H1 (cell line): ENCODE data around the gene SLC5A2. TPM values are rescaled to one million over a fixed set of nuclear protein-coding genes. Genes with fewer than 3 reads are reported as not detected.

ENCODE experiments used
- CTCF ChIA-PET: fragments of 300-600 bp; sonication (Branson Sonifier 250); formaldehyde crosslinking; loops from one replicate; lab custom pipeline; 2021; ENCODE audit not compliant: partially characterized antibody; lab: Charles Lee
- POLR2A ChIA-PET: fragments of 300-600 bp; sonication (Branson Sonifier 250); formaldehyde crosslinking; loops from one replicate; lab custom pipeline; 2021; ENCODE audit warnings: inconsistent platforms; ENCODE audit not compliant: partially characterized antibody; lab: Charles Lee
- DNase-seq, 2 experiments: peaks; one replicate each; pipeline versions ENCODE4 v3.0.0 to v3.0.0-alpha.2; 2010 to 2022; ENCODE audit warnings: low spot score in 2 of 2, low read depth in 1 of 2, mixed read lengths in 1 of 2
- FAIRE-seq: peaks from 2 replicates; lab custom pipeline; 2011; peaks lifted over from hg19 to GRCh38; lab: Jason Lieb, UNC
- H2AFZ ChIP-seq: 2 replicates; pipeline ENCODE4 v1.8.1; 2012; ENCODE audit warnings: low read length, inconsistent platforms
- H2AK5ac ChIP-seq: 2 replicates; pipeline ENCODE4 v1.6.1; 2013; ENCODE audit warnings: low read depth, low read length
- H2BK120ac ChIP-seq: replicated peaks from 2 replicates; pipeline ENCODE3; 2013; ENCODE audit warnings: low read depth, low read length, inconsistent platforms
- H2BK12ac ChIP-seq: 2 replicates; pipeline ENCODE4 v1.6.1; 2013; ENCODE audit warnings: low read depth, low read length
- H2BK15ac ChIP-seq: 2 replicates; pipeline ENCODE4 v1.6.1; 2013; ENCODE audit warnings: low read length
- H2BK20ac ChIP-seq: 2 replicates; pipeline ENCODE4 v1.6.1; 2013; ENCODE audit warnings: low read length
- H2BK5ac ChIP-seq: 2 replicates; pipeline ENCODE4 v1.6.1; 2013; ENCODE audit warnings: low read depth, low read length
- H3K14ac ChIP-seq: 2 replicates; pipeline ENCODE4 v1.6.1; 2013; ENCODE audit warnings: inconsistent platforms; ENCODE audit not compliant: insufficient read length
- H3K18ac ChIP-seq: 2 replicates; pipeline ENCODE4 v1.6.1; 2013; ENCODE audit warnings: low read length; ENCODE audit errors: extremely low read depth
- H3K23ac ChIP-seq: 2 replicates; pipeline ENCODE4 v1.6.1; 2013; ENCODE audit warnings: inconsistent platforms; ENCODE audit not compliant: insufficient read length
- H3K23me2 ChIP-seq: 2 replicates; pipeline ENCODE4 v1.6.1; 2013; ENCODE audit warnings: low read depth, low read length
- H3K27ac ChIP-seq: 2 replicates; pipeline ENCODE4 v1.6.1; 2011; ENCODE audit warnings: low read depth, low read length, inconsistent platforms
- H3K27me3 ChIP-seq, 4 experiments: replicated peaks in 1 of 4; 1 replicate in 1 of 4; 2 replicates in 3 of 4; pipeline versions ENCODE4 v1.6.1 to v1.8.1; 2011 to 2013; ENCODE audit warnings: low read length in 3 of 4, mild to moderate bottlenecking in 3 of 4, inconsistent platforms in 2 of 4, mixed read lengths in 2 of 4, moderate library complexity in 1 of 4; ENCODE audit not compliant: control insufficient read depth in 3 of 4, insufficient read depth in 3 of 4; ENCODE audit errors: extremely low read depth in 1 of 4
- H3K36me3 ChIP-seq, 4 experiments: 2 replicates each; pipeline versions ENCODE4 v1.6.1 to v1.8.1; 2011 to 2013; ENCODE audit warnings: mild to moderate bottlenecking in 4 of 4, low read length in 3 of 4, moderate library complexity in 2 of 4, control low read depth in 1 of 4, inconsistent platforms in 1 of 4; ENCODE audit not compliant: insufficient read depth in 4 of 4, control insufficient read depth in 2 of 4
- H3K4ac ChIP-seq: replicated peaks from 2 replicates; pipeline ENCODE3; 2013; ENCODE audit warnings: low read length, low read depth, mixed read lengths, inconsistent platforms; ENCODE audit not compliant: insufficient read length
- H3K4me1 ChIP-seq, 4 experiments: replicated peaks in 1 of 4; 1 replicate in 1 of 4; 2 replicates in 3 of 4; pipeline versions ENCODE4 v1.6.1 to v1.8.1; 2011 to 2013; ENCODE audit warnings: low read length in 3 of 4, inconsistent platforms in 2 of 4, mixed read lengths in 1 of 4; ENCODE audit not compliant: insufficient read depth in 4 of 4, control insufficient read depth in 3 of 4
- H3K4me2 ChIP-seq, 2 experiments: 2 replicates each; pipeline versions ENCODE4 v1.6.1 to v1.8.1; 2011 to 2013; ENCODE audit warnings: low read depth in 2 of 2, low read length in 2 of 2, control low read depth in 1 of 2, inconsistent platforms in 1 of 2, mild to moderate bottlenecking in 1 of 2; ENCODE audit not compliant: insufficient read depth in 1 of 2
- H3K4me3 ChIP-seq, 4 experiments: fragments of 200-600, 300-600 bp in 1 of 4; sonication (generic), shearing (Covaris generic), sonication (Bioruptor Twin) in 1 of 4; 2 replicates each; pipeline versions ENCODE4 v1.5.1 to v1.8.1; 2011 to 2016; ENCODE audit warnings: low read length in 4 of 4, low read depth in 3 of 4, control low read depth in 2 of 4, inconsistent platforms in 2 of 4, mild to moderate bottlenecking in 2 of 4, mixed read lengths in 1 of 4, moderate library complexity in 1 of 4; ENCODE audit not compliant: insufficient read depth in 2 of 4; ENCODE audit errors: extremely low read depth in 1 of 4
- H3K56ac ChIP-seq: replicated peaks from 2 replicates; pipeline ENCODE3; 2013; ENCODE audit warnings: low read depth, mild to moderate bottlenecking, mixed read lengths, low read length, inconsistent platforms; ENCODE audit not compliant: insufficient read length
- H3K79me1 ChIP-seq: 2 replicates; pipeline ENCODE4 v1.6.1; 2013; ENCODE audit warnings: low read depth, low read length, control low read depth
- H3K79me2 ChIP-seq, 2 experiments: 2 replicates each; pipeline versions ENCODE4 v1.6.1 to v1.8.1; 2012 to 2013; ENCODE audit warnings: low read length in 2 of 2, mild to moderate bottlenecking in 2 of 2, inconsistent platforms in 1 of 2; ENCODE audit not compliant: insufficient read depth in 2 of 2, control insufficient read depth in 1 of 2
- H3K9ac ChIP-seq, 4 experiments: replicated peaks in 1 of 4; 1 replicate in 1 of 4; 2 replicates in 3 of 4; pipeline versions ENCODE4 v1.6.1 to v1.8.1; 2011 to 2013; ENCODE audit warnings: low read depth in 3 of 4, low read length in 3 of 4, control low read depth in 2 of 4, mild to moderate bottlenecking in 2 of 4, moderate library complexity in 2 of 4, inconsistent platforms in 1 of 4; ENCODE audit errors: extremely low read depth in 1 of 4
- H3K9me3 ChIP-seq, 2 experiments: 2 replicates each; pipeline versions ENCODE4 v1.6.1 to v1.8.1; 2012 to 2013; ENCODE audit warnings: mild to moderate bottlenecking in 2 of 2, moderate library complexity in 2 of 2, control low read depth in 1 of 2, inconsistent platforms in 1 of 2, low read depth in 1 of 2, low read length in 1 of 2, mixed read lengths in 1 of 2; ENCODE audit not compliant: insufficient read depth in 2 of 2
- H4K20me1 ChIP-seq, 2 experiments: replicated peaks in 1 of 2; 2 replicates each; pipeline versions ENCODE3 to v1.8.1; 2011 to 2013; ENCODE audit warnings: inconsistent platforms in 2 of 2, low read length in 2 of 2, mild to moderate bottlenecking in 1 of 2; ENCODE audit not compliant: insufficient read depth in 2 of 2, control insufficient read depth in 1 of 2
- H4K5ac ChIP-seq: 2 replicates; pipeline ENCODE4 v1.6.1; 2013; ENCODE audit warnings: low read length, low read depth, mixed read lengths, inconsistent platforms; ENCODE audit not compliant: insufficient read length
- H4K8ac ChIP-seq: 2 replicates; pipeline ENCODE4 v1.8.0; 2013; ENCODE audit warnings: mild to moderate bottlenecking, moderate library complexity, low read length, inconsistent platforms; ENCODE audit not compliant: insufficient read depth; ENCODE audit errors: extremely low read depth
- H4K91ac ChIP-seq: replicated peaks from 2 replicates; pipeline ENCODE3; 2013; ENCODE audit warnings: low read length, mixed read lengths, inconsistent platforms; ENCODE audit not compliant: insufficient read length
- CTCF ChIP-seq, 3 experiments: IDR thresholded peaks; 1 replicate in 2 of 3; 2 replicates in 1 of 3; pipeline versions ENCODE4 v1.5.1 to v1.6.1; 2011; ENCODE audit warnings: low read length in 3 of 3, mild to moderate bottlenecking in 3 of 3, inconsistent platforms in 2 of 3, low read depth in 1 of 3, moderate library complexity in 1 of 3; ENCODE audit not compliant: insufficient read depth in 1 of 3; ENCODE audit errors: control extremely low read depth in 1 of 3
- MAFK ChIP-seq: IDR thresholded peaks from 2 replicates; pipeline ENCODE4 v1.6.1; 2012; ENCODE audit warnings: low read depth, mild to moderate bottlenecking, improper control_type of control experiment, low read length
- MAX ChIP-seq: IDR thresholded peaks from 2 replicates; pipeline ENCODE4 v1.6.1; 2012; ENCODE audit warnings: inconsistent platforms
- POLR2A ChIP-seq, 2 experiments: IDR thresholded peaks; 1 replicate in 1 of 2; 2 replicates in 1 of 2; pipeline ENCODE4 v1.6.1; 2011; ENCODE audit warnings: low read depth in 2 of 2, low read length in 2 of 2, mild to moderate bottlenecking in 2 of 2; ENCODE audit errors: control extremely low read depth in 1 of 2
- RAD21 ChIP-seq, 2 experiments: IDR thresholded peaks in 1 of 2; conservative IDR thresholded peaks in 1 of 2; 2 replicates each; pipeline ENCODE4 v1.6.1; 2011; ENCODE audit warnings: low read depth in 2 of 2, low read length in 2 of 2, improper control_type of control experiment in 1 of 2, inconsistent platforms in 1 of 2, mild to moderate bottlenecking in 1 of 2, moderate library complexity in 1 of 2
- WGBS, 2 experiments: shearing (Covaris generic) in 1 of 2; methylation state at CpG; one replicate each; pipeline versions ENCODE4 v1.1.6 to v1.1.7; 2013 to 2015; ENCODE audit warnings: low lambda C conversion rate in 2 of 2, mixed read lengths in 2 of 2, inconsistent platforms in 1 of 2, low coverage in 1 of 2, missing lambda C conversion rate in 1 of 2; ENCODE audit not compliant: insufficient replicate concordance in 2 of 2, insufficient coverage in 1 of 2, insufficient read length in 1 of 2; ENCODE audit errors: extremely low coverage in 1 of 2, missing lambda C conversion rate in 1 of 2; 5-methylcytosine and 5-hydroxymethylcytosine counted together
- polyA plus RNA-seq, 7 experiments: library from polyadenylated mRNA; depleted of rRNA in 3 of 7; stranded (reverse) in 5 of 7; unstranded in 2 of 7; fragments of >200 nt in 5 of 7; fragments of 200-250 nt in 2 of 7; gene quantifications; 1 replicate in 5 of 7; 2 replicates in 1 of 7; 4 replicates in 1 of 7; pipeline versions ENCODE4 v1.2.1 to v1.2.3, GENCODE V29; 2011 to 2013; ENCODE audit warnings: missing spikeins in 2 of 7, mixed read lengths in 2 of 7
- total RNA-seq: library from RNA; stranded (reverse); fragmentation: NEBNext Ultra II Directional; extraction: Animal tissue kit (Norgen Biotek cat#: 25700); gene quantifications from 2 replicates; pipeline ENCODE4 v1.2.1, GENCODE V29; 2021

SLC5A2 gene
- total and polyA plus RNA-seq, 2 of the 8 experiments (the other 6 are each of a cell fraction or from before 2014, with no cell fraction given): 0.56 to 4.4 TPM

- Histone ChIP-seq H3K36me3 (no peaks in the 10 kb centered on the region), H3K23me2 (no peaks in the 10 kb centered on the region), H3K4me1 (peaks cover 4 to 19% (median 12%) of the 10 kb centered on the region in 4 experiments), H3K4ac (no peak overlapping the region), H3K27me3 (no peaks in the 10 kb centered on the region), H3K18ac (no peak overlapping the region), H2AFZ (no peak overlapping the region), H2BK12ac (no peak overlapping the region), H4K91ac (no peak overlapping the region), H2BK120ac (no peak overlapping the region), H3K79me1 (0 out of 2 replicates have a peak, but pooled peaks cover 1% of the 10 kb centered on the region), H3K14ac (no peak overlapping the region), H2BK15ac (0 out of 2 replicates have a peak overlapping the region, but pooled peaks have one; percentile 65), H3K79me2 (peaks cover 0 to 12% of the 10 kb centered on the region in 2 experiments; a peak in 1 of 4 replicates), H4K20me1 (peaks cover 6 to 20% of the 10 kb centered on the region in 2 experiments), H3K4me3 (no peak overlapping the region), H3K56ac (no peak overlapping the region), H3K4me2 (peak overlapping the region in 1 of 2 experiments; percentile 10; a peak in 1 of 4 replicates), H2AK5ac (no peak overlapping the region), H3K27ac (no peak overlapping the region), H2BK20ac (no peak overlapping the region), H3K9ac (no peak overlapping the region), H3K9me3 (no peaks in the 10 kb centered on the region), H2BK5ac (no peak overlapping the region), H4K5ac (no peak overlapping the region), H4K8ac (no peak overlapping the region), H3K23ac (no peak overlapping the region)
- ChIA-PET POLR2A (interaction anchor here (0.6 to 1.7 kb wide), 8 partner anchors 8 to 421 kb away, joined by 3 to 8 read pairs (median 3); partner anchors contain the start of genes FUS, PYCARD, TRIM72 and ZNF267), CTCF (interaction anchor here (0.5 to 2.8 kb wide), 27 partner anchors 9 to 445 kb away, joined by 3 to 32 read pairs (median 3); partner anchors contain the start of genes COX6A2, PYCARD, PYDC1 and RUSF1)
- FAIRE-seq (no peak), DNase-seq (no peak)
- 45% methylated on average over 11 of the region's 11 CpGs; no CpG with 5 or more reads in 1 of the 2 experiments for WGBS, 2 experiments
- TF ChIP-seq RAD21 (IDR thresholded peaks at IDR 0.05 in 1 of 2, conservative IDR thresholded peaks at IDR 0.05 in 1 of 2; ENCODE audit: low read depth in 2 of 2, low read length in 2 of 2) (peak; percentile 53 to 64), MAX (0 out of 2 replicates have a peak, but pooled peaks have one; percentile 44), POLR2A (IDR thresholded peaks at IDR 0.05; ENCODE audit: control extremely low read depth in 1 of 2, low read depth in 2 of 2, low read length in 2 of 2) (no peak), CTCF (IDR thresholded peaks at IDR 0.05; ENCODE audit: control extremely low read depth in 1 of 3, insufficient read depth in 1 of 3, low read depth in 1 of 3, low read length in 3 of 3) (peak; percentile 60 to 74 (median 73)), MAFK (no peak)
Observed at GRCh38 chr16:31451681-31452351, 31.1 kb upstream of the SLC5A2 start.
